ENCODE results near the gene SECTM1.

DNA sequence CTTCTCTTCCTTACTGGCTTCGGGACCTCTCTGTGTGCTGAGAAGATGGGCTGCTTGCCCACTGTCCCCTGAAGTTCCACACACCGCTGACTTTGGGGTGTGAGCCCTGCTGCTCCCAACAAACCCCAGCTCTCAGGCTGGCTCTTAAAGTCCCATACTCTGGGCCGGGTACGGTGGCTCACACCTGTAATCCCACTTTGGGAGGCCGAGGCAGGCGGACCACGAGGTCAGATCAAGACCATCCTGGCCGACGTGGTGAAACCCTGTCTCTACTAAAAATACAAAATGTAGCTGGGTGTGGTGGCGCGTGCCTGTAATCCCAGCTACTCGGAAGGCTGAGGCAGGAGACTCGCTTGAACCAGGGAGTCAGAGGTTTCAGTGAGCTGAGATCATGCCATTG lies 33.3 kb downstream of the SECTM1 start:
- no peak for TF ChIP-seq EZH2 (IDR thresholded peaks at IDR 0.05; ENCODE audit: insufficient read depth, poor library complexity, severe bottlenecking)
- no peak for TF ChIP-seq EZH2phosphoT487 (IDR thresholded peaks at IDR 0.05; ENCODE audit: insufficient read depth, low read depth)

Data from GM23248 (cell line).